Mucosa of gallbladder (tissue), 1 donor: ENCODE data around the gene DOK5. TPM values are rescaled to one million over a fixed set of nuclear protein-coding genes. Genes with fewer than 3 reads are reported as not detected.
"Not testable (repeated sequence)": the region's sequence is repeated elsewhere in the genome, so short reads cannot be mapped to it uniquely, and the experiment has no call there.

ENCODE experiments used
- DNase-seq: peaks from one replicate; pipeline ENCODE4 v3.0.0-alpha.2; 2020; ENCODE audit warnings: low spot score
- total RNA-seq: library from RNA; stranded (reverse); gene quantifications from one replicate; pipeline ENCODE4 v1.2.1, GENCODE V29; 2021
- donor health status: DM: no; HTN: no; CAD: no.

The DOK5 gene
- total RNA-seq, 1 donor from 2014 or later, result 15.5 TPM

GRCh38 chr20:54470697-54471096 is 4.7 kb upstream of the DOK5 start:
- DNase-seq, result no peak

DNA sequence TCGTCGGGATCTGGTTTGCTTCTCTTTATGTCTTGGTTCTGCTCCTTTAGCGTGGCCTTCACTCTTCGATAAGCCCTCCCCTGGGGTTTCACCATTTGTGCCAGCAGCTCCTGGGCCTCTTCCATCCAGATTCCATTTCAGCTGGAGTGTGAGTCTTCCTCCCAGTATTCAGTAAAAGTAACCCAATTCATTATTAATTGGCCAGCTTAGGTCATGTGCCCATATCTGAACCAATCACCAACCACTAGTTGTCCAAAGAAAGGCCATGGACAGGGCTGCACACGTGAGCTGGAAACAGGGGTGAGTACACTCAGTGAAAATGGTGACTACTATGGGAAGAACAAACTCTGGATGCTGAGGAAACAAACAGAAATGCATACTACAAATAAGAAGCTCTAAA is 2.8 kb upstream of the DOK5 start:
- no peak for DNase-seq

- no peak for DNase-seq
These were observed 2.1 kb upstream of the DOK5 start for GRCh38 chr20:54473340-54473739.

DNA sequence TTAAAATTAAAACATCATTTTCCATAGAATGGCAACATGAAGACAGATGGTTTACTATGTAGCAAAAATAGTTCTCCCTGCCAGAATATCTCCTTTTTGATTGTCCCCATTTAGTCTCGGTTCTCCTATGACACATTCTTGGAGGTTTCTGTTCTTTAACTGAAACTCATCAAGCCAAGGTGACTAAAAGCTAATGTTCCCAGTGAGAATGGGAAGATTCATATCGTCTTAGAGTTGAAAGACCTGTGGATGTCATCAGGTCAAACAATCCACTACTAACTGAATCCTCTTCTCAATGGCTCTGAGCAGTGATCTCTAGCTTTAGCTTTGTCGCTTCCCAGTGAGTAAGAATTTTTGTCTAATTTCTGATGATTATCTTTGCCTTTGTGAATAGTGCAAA is 1.3 kb upstream of the DOK5 start:
- DNase-seq, result no peak

- no peak for DNase-seq
These were observed 527 bp upstream of the DOK5 start for GRCh38 chr20:54474866-54475265.

DNA sequence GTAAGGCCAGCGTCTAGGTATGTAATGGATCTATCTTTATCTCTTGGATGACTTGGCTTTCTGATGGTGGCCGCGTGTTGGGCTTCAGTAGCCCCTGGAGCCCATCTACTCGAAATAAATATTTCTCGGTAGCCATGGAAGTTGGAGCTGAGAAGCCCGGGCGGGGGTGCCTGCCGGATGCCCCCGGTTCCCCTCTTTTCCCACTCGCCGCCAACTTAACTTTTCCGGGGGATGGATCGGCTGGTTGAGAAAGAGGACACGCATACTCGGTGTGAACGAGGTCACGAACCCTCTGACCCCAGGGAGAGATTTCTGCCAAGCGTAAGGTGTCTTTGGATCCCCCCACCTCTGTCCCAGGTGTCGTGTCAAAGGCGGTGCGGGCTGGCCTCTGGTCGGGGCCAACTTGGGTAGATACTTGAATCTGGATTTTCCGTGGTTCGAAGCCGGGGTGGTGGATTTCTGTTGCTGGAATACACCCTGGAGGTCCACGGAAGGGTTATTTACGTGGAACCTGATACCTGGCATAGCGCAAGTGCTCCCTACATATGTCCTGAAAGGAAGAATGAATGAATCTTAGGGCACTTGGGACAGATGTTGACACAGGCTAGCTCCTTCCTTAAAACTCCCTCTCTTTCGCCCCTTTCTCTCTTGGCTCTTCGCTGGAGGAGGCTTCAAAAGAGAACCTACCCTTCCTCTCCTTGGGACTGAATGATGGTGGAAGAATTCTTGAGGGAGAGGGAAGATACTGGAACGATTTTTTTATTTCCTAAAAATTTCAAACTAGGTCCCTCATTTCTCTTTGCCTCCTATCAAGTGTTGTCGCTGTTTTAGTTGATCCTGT is 996 bp downstream of the DOK5 start:
- no peak for DNase-seq

DNA sequence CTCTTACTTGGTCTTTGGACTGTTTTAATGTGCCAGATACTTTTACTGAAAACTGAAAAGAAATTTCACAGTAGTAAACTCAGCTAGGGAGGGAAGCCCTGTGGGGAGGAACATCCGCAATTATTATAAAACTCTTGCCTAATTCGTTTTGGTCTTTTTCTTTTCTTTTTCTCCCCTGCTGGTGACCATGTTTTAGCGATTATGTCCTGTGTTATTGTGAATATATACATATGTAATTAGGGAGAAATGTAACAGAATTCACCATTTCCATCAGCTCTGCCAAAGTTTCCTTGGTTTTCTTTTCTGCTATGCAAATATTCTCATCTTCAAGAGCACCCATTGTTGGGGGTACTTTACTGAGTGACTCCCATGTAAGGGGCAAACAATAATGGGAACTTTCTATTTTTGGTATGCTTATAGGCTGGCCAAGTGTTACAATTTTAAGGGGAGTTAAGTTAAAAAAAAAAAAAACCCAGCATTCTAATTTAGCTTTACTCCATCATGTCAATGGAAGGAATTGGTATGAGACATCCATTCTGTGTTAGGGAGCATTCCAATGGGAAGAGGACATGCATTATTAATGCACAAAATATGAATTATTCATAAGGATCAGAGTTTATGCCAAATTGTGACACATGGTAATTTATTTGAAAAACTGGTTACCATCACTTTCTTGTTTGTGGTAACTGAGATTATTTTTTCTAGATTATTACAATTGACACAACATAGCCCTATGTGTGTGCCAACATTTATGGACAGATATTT is 2.0 kb downstream of the DOK5 start:
- DNase-seq, result no peak

DNA sequence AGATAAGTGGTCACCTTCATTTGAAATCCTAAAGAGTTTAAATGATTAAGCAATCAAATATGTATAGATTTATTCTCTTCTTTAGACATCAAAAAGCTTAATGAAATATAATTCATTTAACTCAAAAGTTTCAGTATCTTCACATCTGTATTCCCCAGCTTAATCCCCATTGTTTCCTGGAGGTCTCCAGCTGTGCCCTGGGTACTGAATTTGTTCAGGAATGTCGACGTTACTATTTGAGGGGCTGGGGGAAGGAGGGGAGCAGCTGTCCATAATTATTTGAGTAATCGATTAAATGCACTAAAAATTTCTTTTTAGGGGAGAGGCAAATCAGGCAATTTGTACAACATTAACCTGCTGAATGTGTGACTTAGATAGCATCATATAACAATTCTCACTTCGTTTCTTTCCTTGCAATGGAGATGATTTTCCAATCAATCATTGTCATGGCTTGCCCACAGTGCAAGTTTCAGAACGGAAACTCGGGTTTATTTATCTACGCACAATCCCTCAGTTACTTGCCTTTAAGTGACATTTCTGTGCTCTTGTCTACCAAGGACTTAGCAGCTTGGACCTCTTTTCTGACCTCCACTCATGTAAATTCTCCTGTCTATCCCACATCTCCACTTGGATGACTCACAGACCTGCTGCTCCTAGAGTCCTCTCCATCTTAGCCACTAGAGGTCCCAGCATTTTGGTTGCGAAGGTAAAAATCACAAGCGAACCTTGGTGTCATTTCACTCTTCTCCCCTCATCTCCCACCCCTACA is 3.9 kb downstream of the DOK5 start:
- DNase-seq, result no peak

DNA sequence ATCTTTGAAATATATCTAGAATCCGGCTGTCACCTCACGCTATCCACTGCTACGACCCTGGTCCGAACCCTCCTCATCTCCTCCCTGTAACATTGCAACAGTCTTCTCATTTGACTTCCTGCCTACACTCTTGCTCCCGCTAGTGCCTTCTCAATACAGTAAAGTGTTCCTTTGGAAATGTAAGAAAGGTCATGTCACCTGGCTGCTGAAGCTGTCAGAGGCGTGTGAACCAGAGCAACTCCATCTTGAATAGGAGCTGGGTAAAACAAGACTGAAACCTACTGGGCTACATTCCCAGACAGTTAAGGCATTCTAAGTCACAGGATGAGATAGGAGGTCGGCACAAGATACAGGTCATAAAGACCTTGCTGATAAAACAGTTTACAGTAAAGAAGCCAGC is 4.5 kb downstream of the DOK5 start:
- DNase-seq, result not testable (repeated sequence)

DNA sequence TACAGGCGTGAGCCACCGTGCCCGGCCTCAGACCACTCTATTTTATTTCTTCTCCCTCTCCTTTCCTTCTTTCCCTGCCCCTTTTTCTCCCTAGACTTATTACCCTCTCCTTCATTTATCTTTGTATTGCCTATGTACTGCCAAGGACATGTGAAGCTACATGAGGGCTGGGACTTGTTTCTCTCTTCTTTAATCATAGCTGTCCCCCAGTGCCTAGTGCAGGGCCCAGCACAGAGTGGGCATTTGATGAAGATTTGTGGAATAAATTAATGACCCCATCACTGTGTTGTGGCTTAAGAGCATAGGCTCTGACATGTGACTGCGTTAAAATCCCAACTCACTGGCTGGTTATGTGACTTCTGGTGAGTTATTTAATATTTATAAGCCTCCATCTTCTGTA is 6.0 kb downstream of the DOK5 start:
- no peak for DNase-seq

GRCh38 chr20:54485631-54486030 is 10.2 kb downstream of the DOK5 start:
- DNase-seq, result no peak

DNA sequence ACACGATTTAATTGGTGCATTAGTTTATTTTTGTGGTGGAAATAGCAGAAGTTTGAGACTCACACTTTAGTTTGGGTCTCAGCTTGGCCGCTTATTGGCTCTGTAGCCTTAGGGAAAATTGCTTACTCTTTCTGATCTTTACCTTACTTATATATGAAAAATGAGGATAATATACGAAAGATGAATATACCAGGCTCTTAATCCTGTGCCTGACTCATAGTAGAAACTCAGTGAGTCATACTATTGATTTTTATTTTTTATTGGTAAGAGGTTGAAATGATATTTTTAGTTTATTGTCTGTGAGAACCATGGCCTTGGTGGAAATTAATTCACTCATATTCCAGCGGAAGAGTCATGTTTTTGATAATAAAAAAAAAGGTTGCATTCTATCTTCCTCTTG is 11.2 kb downstream of the DOK5 start:
- DNase-seq, result no peak

GRCh38 chr20:54488442-54488841 is 13.0 kb downstream of the DOK5 start:
- no peak for DNase-seq

GRCh38 chr20:54491506-54491905 is 16.1 kb downstream of the DOK5 start:
- DNase-seq, result no peak

GRCh38 chr20:54494303-54495006 is 19.1 kb downstream of the DOK5 start:
- no peak for DNase-seq

DNA sequence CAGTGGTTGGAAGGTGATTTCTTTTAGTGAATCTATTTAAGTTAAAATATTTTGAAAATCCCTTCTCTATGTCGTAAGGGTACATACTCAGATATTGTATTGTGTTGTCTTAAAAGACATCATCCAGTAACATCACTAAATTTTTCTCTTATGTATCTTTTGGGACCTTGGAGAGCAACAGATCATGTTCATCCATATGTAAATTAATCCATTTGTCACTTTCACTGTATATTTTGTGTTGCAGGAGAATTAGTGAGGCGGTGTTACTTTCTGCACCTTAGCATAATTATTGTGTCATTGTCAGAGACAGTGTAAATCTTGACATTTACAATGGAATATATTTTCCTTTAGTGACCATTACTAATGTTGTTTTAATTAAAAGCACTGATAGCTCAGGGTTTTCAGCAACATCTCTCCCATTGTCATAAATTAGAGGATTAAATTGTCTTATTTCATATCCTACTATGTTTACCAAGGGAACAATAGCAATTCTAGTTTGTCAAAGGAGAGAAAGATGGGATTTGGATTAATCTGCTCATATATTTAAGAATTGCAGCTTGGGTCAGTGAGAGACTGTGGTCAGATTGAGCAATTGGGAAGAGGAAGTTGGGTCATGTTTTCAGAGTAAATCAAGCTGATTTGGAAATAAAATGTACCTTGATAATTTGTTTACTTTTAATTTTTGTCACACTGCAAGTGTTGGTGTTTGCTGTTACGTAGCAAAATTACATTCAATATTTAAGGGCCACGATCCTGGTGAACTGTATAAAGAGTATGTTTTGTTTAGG is 22.7 kb downstream of the DOK5 start:
- no peak for DNase-seq

GRCh38 chr20:54499111-54499510 is 23.7 kb downstream of the DOK5 start:
- no peak for DNase-seq

DNA sequence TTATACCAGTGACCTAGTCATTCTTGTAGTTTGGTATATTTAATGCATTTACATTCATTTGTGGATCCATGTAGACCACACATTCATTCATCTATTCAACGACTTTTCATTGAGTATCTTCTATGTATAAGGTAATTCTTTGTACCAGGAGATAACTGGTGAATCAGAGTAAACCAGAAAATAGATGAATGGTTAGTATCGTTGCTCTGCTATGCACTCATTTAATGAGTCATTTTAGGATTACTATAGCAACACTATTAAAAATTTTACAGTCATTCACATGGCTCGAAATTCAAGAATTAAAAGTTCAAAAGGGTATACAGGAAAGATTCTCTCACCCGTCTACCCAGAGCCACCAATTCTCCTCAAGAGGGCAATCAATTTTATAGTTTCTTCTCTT is 26.8 kb downstream of the DOK5 start:
- no peak for DNase-seq

GRCh38 chr20:54506643-54507042 is 31.2 kb downstream of the DOK5 start:
- no peak for DNase-seq

DNA sequence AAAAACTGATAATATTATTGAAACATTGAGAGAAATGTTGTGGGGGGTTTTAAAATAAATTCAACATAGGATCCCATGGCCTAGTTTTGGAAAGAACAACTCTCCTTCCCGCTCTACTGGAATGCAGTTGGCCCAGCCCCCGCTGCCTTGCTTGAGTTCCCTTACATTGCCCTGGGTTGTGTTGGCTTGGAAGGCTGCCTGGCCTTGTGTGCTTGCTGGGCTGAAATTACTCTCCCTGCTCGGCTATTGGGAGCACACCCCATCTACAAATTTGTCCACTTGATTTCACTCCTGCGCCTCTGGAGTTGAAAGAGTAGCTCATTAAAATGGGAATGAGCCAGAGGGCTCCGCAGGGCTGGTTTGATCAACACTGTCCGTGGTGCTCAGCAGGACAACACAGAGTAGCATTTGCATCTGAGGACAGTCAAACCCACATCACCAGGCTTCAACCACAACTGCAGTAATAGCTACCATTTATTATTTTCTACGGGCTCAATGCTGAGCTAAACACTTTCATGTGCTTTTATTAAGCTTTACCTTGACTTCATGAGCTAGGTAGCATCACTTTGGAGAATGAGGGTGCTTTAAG is 35.2 kb downstream of the DOK5 start:
- DNase-seq, result no peak

DNA sequence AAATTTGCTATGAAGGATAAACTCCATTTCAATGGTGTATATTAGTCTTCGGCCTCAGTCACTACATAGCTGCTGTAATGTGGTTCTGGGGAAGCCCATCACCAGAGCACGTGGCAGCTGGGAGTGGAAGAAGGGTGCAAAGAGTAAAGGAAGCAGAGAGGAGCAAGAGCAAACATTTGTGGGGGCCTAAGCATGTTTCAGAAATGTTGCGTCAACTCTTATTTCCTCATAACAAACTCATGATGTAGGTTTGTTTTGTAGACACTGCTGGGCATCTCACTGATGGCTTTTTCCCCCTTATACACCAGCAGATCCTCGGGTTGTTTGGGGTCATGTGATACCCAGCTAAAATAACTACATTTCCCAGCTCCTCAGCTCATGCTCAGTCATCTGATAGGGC is 37.3 kb downstream of the DOK5 start:
- DNase-seq, result no peak
